ENCODE data around the gene CREB3L2.

Gene CREB3L2

GRCh38 chr7:137871170-137871915, 130.5 kb downstream of the CREB3L2 start:
- DNase-seq (ENCODE audit: low read depth) = no peak

GRCh38 chr7:137870684-137871083, 131.2 kb downstream of the CREB3L2 start:
- no peak for DNase-seq (ENCODE audit: low read depth)

GRCh38 chr7:137870078-137870477, 131.8 kb downstream of the CREB3L2 start:
- DNase-seq (ENCODE audit: low read depth) = no peak

DNA sequence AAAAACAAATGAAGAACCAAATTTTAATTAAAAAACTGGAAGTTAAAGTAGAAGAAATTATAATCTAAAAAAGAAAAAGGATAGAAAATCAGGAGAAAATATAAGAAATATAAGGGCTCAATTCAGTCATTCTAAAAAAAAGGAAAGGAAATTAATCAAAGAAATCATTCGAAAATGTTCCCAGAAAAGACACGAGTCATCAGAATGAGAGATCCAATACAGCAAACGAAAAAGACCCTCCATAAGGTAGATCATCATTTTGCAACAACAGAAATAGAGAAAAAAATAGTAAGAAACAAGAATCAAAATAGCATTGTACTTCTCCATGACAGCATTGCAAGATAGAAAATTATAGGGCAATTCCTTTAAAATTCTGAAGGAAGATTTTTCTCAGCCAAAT, 132.6 kb downstream of the CREB3L2 start:
- DNase-seq (ENCODE audit: low read depth) = no peak

GRCh38 chr7:137867289-137867688, 134.6 kb downstream of the CREB3L2 start:
- no peak for DNase-seq (ENCODE audit: low read depth)

DNA sequence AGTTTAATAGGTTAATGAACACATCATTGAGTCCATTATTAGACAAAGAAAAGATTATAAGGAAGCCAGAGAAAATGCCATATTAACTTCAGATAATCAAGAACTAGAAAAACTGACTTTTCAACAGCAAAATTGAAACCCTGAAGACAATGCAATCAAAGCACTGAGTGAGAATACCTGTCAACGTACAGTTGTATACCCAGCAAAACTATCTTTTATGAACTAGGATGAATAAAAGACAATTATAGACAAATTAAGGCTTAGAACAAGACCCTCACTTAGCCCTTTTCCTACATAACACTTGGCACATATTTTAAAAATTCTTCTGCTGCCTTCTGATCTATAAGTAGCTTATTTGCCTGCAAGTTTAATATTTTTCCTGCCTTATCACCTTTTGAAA, 136.1 kb downstream of the CREB3L2 start:
- no peak for DNase-seq (ENCODE audit: low read depth)

DNA sequence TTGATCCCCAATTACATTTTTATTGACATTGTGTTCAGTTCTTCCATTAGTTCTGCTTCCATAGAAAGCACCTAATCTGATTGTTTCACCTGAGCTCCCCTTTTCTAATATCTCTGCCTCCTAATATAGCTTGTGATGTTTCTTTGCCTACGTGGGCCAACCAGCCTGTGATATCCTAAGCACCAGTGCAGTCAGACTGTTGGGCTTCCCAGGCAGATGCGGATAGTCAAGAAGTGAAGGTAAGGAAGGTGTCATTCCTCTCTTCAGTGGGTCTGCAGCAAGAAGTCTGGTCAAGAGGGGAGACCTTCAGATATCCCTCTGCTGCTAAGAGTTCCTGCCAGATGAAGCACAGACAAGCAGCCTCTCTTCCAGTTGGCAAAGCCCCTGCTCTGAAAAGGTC, 138.9 kb downstream of the CREB3L2 start:
- DNase-seq (ENCODE audit: low read depth) = no peak

- DNase-seq (ENCODE audit: low read depth) = no peak
Measured at GRCh38 chr7:137862358-137862757, 139.5 kb downstream of the CREB3L2 start.

DNA sequence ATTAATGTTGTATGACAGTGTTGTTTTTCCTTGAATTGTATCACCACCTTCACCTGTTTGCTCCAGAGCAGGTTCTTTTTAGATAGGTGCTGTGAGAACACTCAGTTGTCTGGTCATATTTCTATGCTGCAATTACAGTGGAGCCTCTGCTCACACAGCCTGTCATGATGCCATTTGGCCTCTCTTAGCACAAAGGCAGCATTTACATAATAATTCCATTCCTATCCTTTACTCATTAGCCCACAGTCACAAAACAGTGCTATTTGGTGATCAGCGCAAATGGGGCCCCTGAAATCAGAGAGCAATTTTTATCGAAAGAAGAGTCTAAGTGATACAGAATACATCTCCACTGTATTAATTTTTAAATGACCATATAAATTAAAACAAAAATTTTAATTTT, 141.3 kb downstream of the CREB3L2 start:
- DNase-seq (ENCODE audit: low read depth) = no peak

- no peak for DNase-seq (ENCODE audit: low read depth)
Measured at GRCh38 chr7:137853053-137853452, 148.8 kb downstream of the CREB3L2 start.

DNA sequence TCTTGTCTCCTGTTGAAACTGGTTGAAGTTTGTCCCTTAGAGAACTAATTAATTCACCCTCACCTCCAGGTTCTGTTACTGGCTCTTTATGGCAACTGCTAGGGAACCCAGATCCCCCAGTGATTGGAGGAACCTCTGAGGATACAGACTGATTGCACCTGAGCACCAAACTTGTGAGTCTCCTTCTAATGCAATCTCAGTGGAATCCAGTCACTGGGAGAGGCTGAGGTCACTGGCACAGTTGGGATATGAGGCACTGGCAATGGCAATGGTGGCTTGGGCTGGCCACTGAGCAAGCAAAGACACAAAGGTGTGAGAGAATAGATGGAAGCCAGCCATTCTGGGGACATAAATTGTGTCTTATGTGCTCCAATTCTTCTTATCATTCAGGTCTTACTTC, 149.8 kb downstream of the CREB3L2 start:
- DNase-seq (ENCODE audit: low read depth) = no peak

DNA sequence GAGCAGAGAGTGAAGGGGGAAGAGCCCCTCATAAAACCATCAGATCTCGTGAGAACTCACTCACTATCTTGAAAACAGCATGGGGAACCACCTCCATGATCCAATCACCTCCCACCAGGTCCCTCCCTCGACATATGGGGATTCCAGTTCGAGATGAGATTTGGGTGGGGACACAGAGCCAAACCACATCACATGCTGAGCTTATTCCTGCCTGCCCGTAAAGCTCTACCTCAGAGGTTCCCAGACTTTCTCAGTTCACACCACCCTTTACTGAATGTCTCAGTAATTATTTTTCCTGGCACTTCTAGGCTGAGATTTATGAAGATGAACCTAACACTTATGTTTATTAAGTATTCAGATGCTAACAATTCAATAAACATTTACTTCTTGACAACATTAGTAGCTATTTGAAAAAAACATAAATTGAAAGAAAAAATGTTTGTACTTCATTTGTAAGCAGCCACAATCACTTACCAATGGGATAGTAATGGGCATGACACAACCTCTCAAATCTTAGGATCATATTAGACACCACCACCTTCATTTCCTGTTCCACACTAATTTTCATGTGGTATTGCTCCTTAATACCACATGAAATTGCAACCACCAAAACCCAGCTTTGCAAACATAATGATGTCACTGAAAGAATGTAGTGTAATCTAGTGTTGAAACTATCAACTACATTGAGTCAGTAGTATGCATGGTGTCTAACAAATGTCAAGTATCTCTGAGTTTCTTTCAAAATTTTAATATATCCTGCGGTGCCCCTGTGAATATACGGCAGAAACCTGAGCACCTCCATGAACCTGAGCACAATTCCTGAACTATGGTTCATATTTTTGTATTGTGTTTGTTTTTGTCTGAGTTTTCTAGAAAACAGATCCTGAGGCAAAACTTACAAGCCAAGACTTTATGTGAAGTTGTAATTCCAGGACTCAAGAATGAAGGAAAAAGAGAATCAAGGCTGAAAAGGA, 150.6 kb downstream of the CREB3L2 start:
- DNase-seq (ENCODE audit: low read depth) = no peak

DNA sequence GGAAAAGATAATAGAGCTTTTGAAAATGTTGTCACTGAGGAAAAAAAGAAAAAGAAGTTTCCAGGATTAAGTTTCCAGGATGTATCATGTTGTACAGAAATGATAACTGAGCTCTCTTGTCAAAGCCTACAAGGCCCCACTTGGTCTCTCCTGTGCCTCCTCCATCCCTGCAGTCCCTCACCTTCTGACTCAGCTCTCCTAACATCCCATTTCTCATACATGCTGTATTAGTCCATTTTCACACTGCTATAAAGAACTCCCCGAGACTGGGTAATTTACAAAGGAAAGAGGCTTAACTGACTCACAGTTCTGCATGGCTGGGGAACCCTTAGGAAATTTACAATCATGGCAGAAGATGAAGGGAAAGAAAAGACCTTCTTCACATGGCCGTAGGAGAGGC, 151.3 kb downstream of the CREB3L2 start:
- no peak for DNase-seq (ENCODE audit: low read depth)

DNA sequence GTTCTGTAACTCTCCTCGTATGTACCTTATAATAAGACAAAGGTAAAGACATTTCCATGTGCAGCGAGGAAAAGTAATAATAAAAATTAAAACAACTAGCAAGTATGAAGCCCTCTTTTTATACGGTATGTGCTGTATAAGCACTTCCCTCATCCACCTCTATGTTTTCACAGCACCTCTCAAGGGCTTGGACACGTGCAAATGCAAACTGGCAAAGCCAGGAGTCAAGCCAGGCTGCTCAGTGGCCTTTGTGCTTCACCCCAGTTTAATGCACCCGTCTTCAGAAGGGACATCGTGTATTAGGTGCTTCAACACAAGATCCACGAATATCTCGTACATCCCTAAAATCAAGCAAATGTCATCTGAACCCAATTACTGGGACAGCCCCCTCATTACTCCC, 153.8 kb downstream of the CREB3L2 start:
- no peak for DNase-seq (ENCODE audit: low read depth)

DNA sequence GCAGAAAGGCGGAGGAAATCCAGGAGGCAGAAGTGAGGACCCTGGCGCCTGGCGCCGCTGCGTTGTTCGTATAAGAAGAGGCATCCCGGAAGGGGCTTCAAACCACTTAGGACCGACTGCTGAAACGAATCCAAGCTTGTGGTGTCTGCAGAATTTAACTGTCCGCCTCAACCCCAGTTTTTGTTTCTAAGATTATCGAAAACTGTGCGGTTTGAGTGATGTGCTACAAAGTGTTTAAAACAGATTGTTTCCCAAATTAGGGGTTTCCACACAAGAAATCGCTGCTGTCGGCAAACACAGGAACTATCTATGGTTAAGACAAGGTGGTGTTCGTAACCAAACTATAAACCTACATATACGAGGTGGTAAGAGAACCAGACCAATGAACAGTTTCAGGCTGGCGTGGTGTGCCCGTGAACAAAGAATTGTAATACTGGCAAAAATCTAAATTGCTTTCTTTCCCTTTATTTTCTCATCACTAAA, 154.3 kb downstream of the CREB3L2 start:
- DNase-seq (ENCODE audit: low read depth) = no peak

GRCh38 chr7:137846827-137847567, 154.9 kb downstream of the CREB3L2 start, which contains the start of gene DGKI:
DGKI (minus strand) TSS chr7:137846974.
- no peak for DNase-seq (ENCODE audit: low read depth)

DNA sequence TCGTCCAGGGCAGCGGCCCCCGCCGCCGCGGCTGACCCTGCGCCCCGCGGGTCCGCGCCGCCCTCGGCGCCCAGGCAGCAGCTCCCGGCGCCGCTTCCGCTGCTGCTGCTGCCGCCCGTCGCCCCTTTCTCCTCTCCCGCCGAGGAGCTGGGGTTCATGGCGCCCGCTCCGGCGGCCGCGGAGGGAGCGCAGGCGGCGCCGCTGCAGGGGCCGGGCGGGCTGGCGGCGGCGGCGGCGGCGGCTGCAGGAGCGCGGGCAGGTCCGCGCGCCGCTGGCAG, 155.4 kb downstream of the CREB3L2 start:
- no peak for DNase-seq (ENCODE audit: low read depth)

- no peak for DNase-seq (ENCODE audit: low read depth)
Measured at GRCh38 chr7:137844677-137845425, 157.0 kb downstream of the CREB3L2 start.

- DNase-seq (ENCODE audit: low read depth) = no peak
Measured at GRCh38 chr7:137839903-137840779, 161.7 kb downstream of the CREB3L2 start.

DNA sequence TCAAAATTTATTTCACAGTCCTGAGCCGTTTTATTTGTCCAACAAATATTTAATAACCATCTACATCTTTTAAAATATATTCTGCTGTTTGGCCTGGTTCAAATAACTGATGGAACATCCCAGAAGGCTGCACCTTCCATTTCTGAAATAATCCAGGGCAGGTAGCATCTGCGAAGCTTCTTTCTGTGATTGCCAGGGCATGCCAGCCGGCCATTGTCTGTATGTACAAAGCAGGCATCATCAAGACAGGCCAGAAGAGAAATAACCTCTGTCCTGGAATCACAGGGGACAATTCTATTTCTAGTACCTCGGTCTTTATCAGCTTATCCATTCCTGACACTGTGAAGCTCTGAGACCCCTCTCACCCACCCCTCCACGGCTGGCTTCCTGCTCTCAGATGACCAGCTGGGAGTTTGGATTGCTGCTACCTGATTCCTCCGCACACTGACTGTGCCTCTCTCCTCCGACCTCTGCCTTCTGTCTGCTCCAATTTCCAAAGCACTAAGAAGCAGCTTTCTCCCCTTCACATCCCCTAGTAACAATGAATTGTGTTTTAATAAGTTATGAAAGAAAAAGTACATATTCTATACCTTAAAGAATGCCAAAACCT, 163.1 kb downstream of the CREB3L2 start:
- DNase-seq (ENCODE audit: low read depth) = no peak

Measured in activated T-helper 9 cell treated with anti-CD3 and anti-CD28 coated beads, Interleukin-2, amount 50 U/mL, for 16 hours (primary cell).